Coronary artery (tissue), 2 donors: Measurements from ENCODE around the gene TRMT44.

Experiments used
- DNase-seq: peaks from one replicate; pipeline ENCODE4 v3.0.0-alpha.2; 2017; ENCODE audit warnings: low spot score
- H3K27ac ChIP-seq, 2 donors: fragments of 200-600 bp; sonication (generic); one replicate each; pipeline ENCODE4 v1.5.1; 2016 to 2019
- H3K4me3 ChIP-seq: fragments of 200-600 bp; sonication (generic); 2 replicates; pipeline ENCODE4 v1.5.1; 2016; ENCODE audit warnings: mild to moderate bottlenecking, moderate library complexity
- CTCF ChIP-seq: fragments of 200-600 bp; sonication (generic); IDR thresholded peaks from one replicate; pipeline ENCODE4 v1.5.1; 2019; ENCODE audit warnings: antibody characterized with exemption

The TRMT44 gene

GRCh38 chr4:8459867-8460445 is 19.4 kb downstream of the TRMT44 start:
- no peak for TF ChIP-seq CTCF
- no peak for DNase-seq
- H3K27ac ChIP-seq = no peak overlapping the region
- no peak overlapping the region for H3K4me3 ChIP-seq

GRCh38 chr4:8461086-8461485 is 20.5 kb downstream of the TRMT44 start:
- H3K4me3 ChIP-seq = no peak overlapping the region
- H3K27ac ChIP-seq = no peak overlapping the region
- TF ChIP-seq CTCF = no peak
- DNase-seq = no peak

GRCh38 chr4:8461616-8462015 is 21.0 kb downstream of the TRMT44 start:
- no peak for DNase-seq
- Histone ChIP-seq H3K27ac (no peak overlapping the region), H3K4me3 (no peak overlapping the region)
- TF ChIP-seq CTCF = no peak

GRCh38 chr4:8463811-8464210 is 23.2 kb downstream of the TRMT44 start:
- no peak overlapping the region for H3K27ac ChIP-seq
- no peak for DNase-seq
- TF ChIP-seq CTCF = no peak
- H3K4me3 ChIP-seq = no peak overlapping the region

- no peak for TF ChIP-seq CTCF
- no peak for DNase-seq
- Histone ChIP-seq H3K4me3 (no peak overlapping the region), H3K27ac (no peak overlapping the region)
Measured at GRCh38 chr4:8464381-8464780, 23.8 kb downstream of the TRMT44 start.

- no peak overlapping the region for H3K27ac ChIP-seq
- DNase-seq = no peak
- H3K4me3 ChIP-seq = no peak overlapping the region
- no peak for TF ChIP-seq CTCF
Measured at GRCh38 chr4:8465615-8466611, 25.3 kb downstream of the TRMT44 start.

- no peak overlapping the region for H3K27ac ChIP-seq
- H3K4me3 ChIP-seq = no peak overlapping the region
- no peak for TF ChIP-seq CTCF
- no peak for DNase-seq
Measured at GRCh38 chr4:8467016-8467415, 26.4 kb downstream of the TRMT44 start.
